Measurements from ENCODE around the gene ENDOV.

GRCh38 chr17:80421381-80422090, 6.6 kb downstream of the ENDOV start:
- no peak for TF ChIP-seq CTCF (IDR thresholded peaks at IDR 0.05)
- no peak for TF ChIP-seq POLR2A (IDR thresholded peaks at IDR 0.05)

Measured in body of pancreas (tissue), 4 donors.